Putamen (tissue), 1 donor: ENCODE data around the gene ZNF526.
A peak's percentile ranks its signal among the peaks of the same experiment; 100 is the strongest.

ENCODE experiments used
- DNase-seq: peaks from one replicate; pipeline ENCODE4 v3.0.0-alpha.2; 2016; ENCODE audit warnings: low spot score

The ZNF526 gene

GRCh38 chr19:42196011-42197001 lies 23.8 kb upstream of the ZNF526 start:
- no peak for DNase-seq

GRCh38 chr19:42197375-42197817 lies 22.7 kb upstream of the ZNF526 start:
- no peak for DNase-seq

- no peak for DNase-seq
Measured at GRCh38 chr19:42198676-42199439, 21.3 kb upstream of the ZNF526 start.

- no peak for DNase-seq
Measured at GRCh38 chr19:42199440-42200115, 20.5 kb upstream of the ZNF526 start.

GRCh38 chr19:42200116-42200715 lies 19.9 kb upstream of the ZNF526 start:
- DNase-seq: no peak

GRCh38 chr19:42201489-42202289 lies 18.4 kb upstream of the ZNF526 start:
- DNase-seq: no peak

- no peak for DNase-seq
Measured at GRCh38 chr19:42202290-42202880, 17.7 kb upstream of the ZNF526 start.

- DNase-seq: no peak
Measured at GRCh38 chr19:42203700-42204099, 16.4 kb upstream of the ZNF526 start.

- no peak for DNase-seq
Measured at GRCh38 chr19:42204664-42205063, 15.4 kb upstream of the ZNF526 start.

- DNase-seq: no peak
Measured at GRCh38 chr19:42206871-42207755, 13.0 kb upstream of the ZNF526 start.

- DNase-seq: no peak
Measured at GRCh38 chr19:42207767-42208271, 12.3 kb upstream of the ZNF526 start.

GRCh38 chr19:42208612-42209011 lies 11.5 kb upstream of the ZNF526 start:
- DNase-seq: no peak

GRCh38 chr19:42212886-42213285 lies 7.2 kb upstream of the ZNF526 start:
- DNase-seq: no peak

- DNase-seq: no peak
Measured at GRCh38 chr19:42214810-42215485, 5.2 kb upstream of the ZNF526 start.

GRCh38 chr19:42216653-42217519 lies 3.2 kb upstream of the ZNF526 start:
- no peak for DNase-seq

GRCh38 chr19:42217520-42218437 lies 2.3 kb upstream of the ZNF526 start, which contains the start of gene DEDD2:
Gene DEDD2, minus strand, starts transcription at chr19:42217677. Its CDS starts 670 bp downstream, at chr19:42217007.
- peak; percentile 94 for DNase-seq

GRCh38 chr19:42220751-42221097 lies 612 bp downstream of the ZNF526 start:
- no peak for DNase-seq
